ENCODE results near the gene CAPN8. TPM values are rescaled to one million over a fixed set of nuclear protein-coding genes. Genes with fewer than 3 reads are reported as not detected.

Gene CAPN8
- total and polyA plus RNA-seq, 10 donors = 0.08 to 0.73 TPM; not detected in 8

DNA sequence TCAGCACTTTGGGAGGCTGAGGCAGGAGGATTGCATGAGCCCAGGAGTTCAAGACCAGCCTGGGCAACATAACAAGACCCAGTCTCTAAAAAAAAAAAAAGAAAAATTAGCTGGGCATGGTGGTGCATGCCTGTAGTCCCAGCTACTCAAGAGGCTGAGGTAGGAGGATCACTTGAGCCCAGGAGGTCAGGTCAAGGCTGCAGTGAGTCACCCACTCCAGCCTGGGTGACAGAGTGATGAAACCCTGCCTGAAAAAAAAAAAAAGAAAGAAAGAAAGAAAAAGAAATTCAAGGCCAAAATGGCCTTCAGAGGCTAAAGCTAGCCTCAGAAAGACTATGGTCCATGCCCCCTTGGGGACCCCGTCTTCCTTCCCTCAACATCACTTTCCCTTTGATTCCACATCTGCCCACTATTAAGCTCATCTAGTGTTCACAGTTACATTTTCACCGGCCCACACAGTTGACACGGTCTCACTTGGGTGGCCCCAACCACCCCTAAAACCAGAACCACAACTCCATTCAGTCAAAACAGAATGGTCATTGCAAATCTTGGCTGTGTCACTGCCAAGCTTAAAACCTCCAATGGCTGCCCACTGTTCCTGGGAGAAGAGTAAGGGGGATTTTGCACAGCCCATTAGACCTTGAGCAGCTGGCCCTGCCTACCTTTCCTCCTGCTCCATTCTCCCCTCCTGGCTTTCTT, 2.1 kb upstream of the CAPN8 start:
- 66 to 79% (median 73%) methylated on average over 3 of the region's 3 CpGs for WGBS, 5 donors

DNA sequence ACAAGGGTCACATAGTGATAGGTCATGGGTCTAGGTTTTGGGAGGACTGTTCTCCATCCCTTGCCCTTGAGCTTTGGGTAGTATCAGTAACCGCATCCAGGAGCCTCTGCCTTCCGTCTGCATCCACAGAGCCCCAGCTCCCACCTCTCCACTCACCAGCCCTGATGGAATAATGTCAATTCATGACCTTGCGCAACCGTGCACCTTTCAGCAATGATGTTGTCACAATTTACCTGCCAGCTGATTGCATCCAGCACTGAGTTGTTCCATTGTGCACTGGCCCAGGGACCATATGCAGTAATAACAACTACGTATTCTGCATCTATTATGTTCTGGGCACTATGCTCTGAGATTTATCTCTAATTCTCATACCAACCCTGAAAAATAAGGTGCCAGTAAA, 1.4 kb downstream of the CAPN8 start:
- H3K4me3 ChIP-seq = no peak overlapping the region
- DNase-seq = no peak
- intact Hi-C loops (cut with DNase I; ENCODE audit: low total_unique reads) = no loop called here

More for the DNA sequence above, 2.1 kb upstream of the CAPN8 start:
- no peaks in the 10 kb centered on the region for H3K27me3 ChIP-seq (replicated peaks in 1 of 7)
- H3K4me1 ChIP-seq = no peaks in the 10 kb centered on the region
- TF ChIP-seq POLR2A (IDR thresholded peaks at IDR 0.05) (no peak), CTCF (IDR thresholded peaks at IDR 0.05 in 8 of 11, conservative IDR thresholded peaks at IDR 0.05 in 3 of 11) (no peak), POLR2AphosphoS5 (IDR thresholded peaks at IDR 0.05) (no peak)
- no peaks in the 10 kb centered on the region for H3K9me3 ChIP-seq
- H3K36me3 ChIP-seq = no peaks in the 10 kb centered on the region
- DNase-seq = no peak
- no peak overlapping the region for H3K4me3 ChIP-seq
- no peak overlapping the region for H3K27ac ChIP-seq
- intact Hi-C loops (cut with DNase I; ENCODE audit: low total_unique reads) = no loop called here

GRCh38 chr1:223662943-223663342, 2.6 kb downstream of the CAPN8 start:
- no peak overlapping the region for H3K27ac ChIP-seq
- WGBS, 5 donors = 29 to 49% (median 31%) methylated on average over 5 of the region's 5 CpGs

More for the DNA sequence above, 1.4 kb downstream of the CAPN8 start:
- WGBS, 5 donors = 73 to 79% (median 78%) methylated on average over 5 of the region's 5 CpGs
- Histone ChIP-seq H3K36me3 (no peaks in the 10 kb centered on the region), H3K27ac (no peak overlapping the region), H3K27me3 (replicated peaks in 1 of 7) (no peaks in the 10 kb centered on the region), H3K4me1 (no peaks in the 10 kb centered on the region), H3K9me3 (no peaks in the 10 kb centered on the region)
- TF ChIP-seq POLR2A (IDR thresholded peaks at IDR 0.05) (no peak), CTCF (IDR thresholded peaks at IDR 0.05 in 8 of 11, conservative IDR thresholded peaks at IDR 0.05 in 3 of 11) (no peak), POLR2AphosphoS5 (IDR thresholded peaks at IDR 0.05) (no peak)

GRCh38 chr1:223659711-223660110, 5.8 kb downstream of the CAPN8 start:
- no peaks in the 10 kb centered on the region for H3K9me3 ChIP-seq
- no peak overlapping the region for H3K27ac ChIP-seq
- intact Hi-C loops (cut with DNase I; ENCODE audit: low total_unique reads) = no loop called here
- DNase-seq = no peak
- H3K4me1 ChIP-seq = no peaks in the 10 kb centered on the region
- 85 to 90% (median 89%) methylated on average over 4 of the region's 4 CpGs for WGBS, 5 donors
- H3K27me3 ChIP-seq (replicated peaks in 1 of 7) = peaks cover 0 to 5% (median 0%) of the 10 kb centered on the region in 7 donors
- no peaks in the 10 kb centered on the region for H3K36me3 ChIP-seq
- H3K4me3 ChIP-seq = no peak overlapping the region
- TF ChIP-seq POLR2A (IDR thresholded peaks at IDR 0.05) (no peak), POLR2AphosphoS5 (IDR thresholded peaks at IDR 0.05) (no peak), CTCF (IDR thresholded peaks at IDR 0.05 in 8 of 11, conservative IDR thresholded peaks at IDR 0.05 in 3 of 11) (no peak)

More at GRCh38 chr1:223662943-223663342, 2.6 kb downstream of the CAPN8 start:
- Histone ChIP-seq H3K9me3 (no peaks in the 10 kb centered on the region), H3K4me1 (no peaks in the 10 kb centered on the region), H3K27me3 (replicated peaks in 1 of 7) (no peaks in the 10 kb centered on the region), H3K4me3 (no peak overlapping the region), H3K36me3 (no peaks in the 10 kb centered on the region)
- no peak for DNase-seq
- intact Hi-C loops (cut with DNase I; ENCODE audit: low total_unique reads) = no loop called here
- TF ChIP-seq POLR2AphosphoS5 (IDR thresholded peaks at IDR 0.05) (no peak), POLR2A (IDR thresholded peaks at IDR 0.05) (no peak)

Measured in spleen (tissue), 11 donors.